ENCODE results near the gene MRAP.
"Not testable (repeated sequence)": the region's sequence is repeated elsewhere in the genome, so short reads cannot be mapped to it uniquely, and the experiment has no call there.

The MRAP gene

DNA sequence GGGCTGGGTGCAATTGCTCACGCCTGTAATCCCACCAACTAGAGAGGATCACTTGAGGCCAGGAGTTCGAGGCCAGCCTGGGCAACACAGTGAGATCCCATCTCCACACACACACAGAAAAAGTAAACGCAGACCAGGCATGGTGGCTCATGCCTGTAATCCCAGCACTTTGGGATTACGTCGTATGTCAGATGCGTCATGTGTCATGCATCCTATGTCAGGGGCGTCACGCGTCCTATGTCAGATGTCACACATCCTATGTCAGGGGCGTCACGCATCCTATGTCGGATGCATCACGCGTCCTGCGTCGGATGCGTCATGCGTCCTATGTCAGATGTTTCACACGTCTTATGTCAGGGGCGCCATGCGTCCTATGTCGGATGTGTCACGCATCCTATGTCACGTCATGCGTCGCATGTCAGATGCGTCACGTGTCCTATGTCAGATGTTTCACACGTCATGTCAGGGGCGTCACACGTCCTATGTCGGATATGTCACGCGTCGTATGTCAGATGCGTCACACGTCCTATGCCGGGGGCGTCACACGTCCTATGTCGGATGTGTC lies 1.5 kb downstream of the MRAP start:
- no peak for DNase-seq

DNA sequence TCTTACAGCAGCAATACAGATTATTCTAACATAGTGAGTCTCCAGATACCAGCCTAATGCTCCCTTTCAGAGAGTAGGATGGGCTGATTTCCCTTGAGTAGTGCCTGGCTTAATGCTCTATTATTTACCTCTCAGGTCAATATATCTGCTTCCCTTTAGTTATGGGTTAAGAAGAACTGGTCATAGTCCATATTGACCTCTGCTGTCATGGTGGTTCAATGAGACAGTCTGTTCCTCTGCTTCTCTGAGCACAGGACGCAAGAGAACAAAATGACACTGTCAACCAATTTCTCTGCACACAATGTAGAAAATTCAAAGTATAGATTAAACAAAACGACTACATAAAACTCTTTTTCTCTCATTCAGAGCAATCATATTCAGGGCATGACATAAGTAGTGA lies 2.9 kb downstream of the MRAP start:
- no peak for DNase-seq

DNA sequence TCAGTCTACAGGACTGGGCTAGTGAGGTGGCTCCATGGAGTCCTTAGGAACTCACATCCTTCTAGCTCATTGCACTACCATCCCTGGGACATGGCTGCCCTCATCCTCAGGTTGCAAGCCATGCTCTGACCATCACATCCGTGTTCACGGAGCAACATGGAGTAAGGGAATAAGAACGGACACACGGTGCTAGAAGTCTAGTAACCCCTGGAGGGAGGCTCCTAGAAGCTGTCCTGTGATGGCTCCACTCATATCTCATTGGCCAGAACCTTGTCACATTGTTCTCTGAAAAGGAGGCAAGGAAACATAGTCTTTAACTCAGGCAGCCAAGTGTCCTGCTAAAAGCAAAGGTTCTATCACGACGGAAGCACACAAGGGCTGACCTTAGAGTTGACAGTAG lies 3.9 kb downstream of the MRAP start:
- DNase-seq = no peak

DNA sequence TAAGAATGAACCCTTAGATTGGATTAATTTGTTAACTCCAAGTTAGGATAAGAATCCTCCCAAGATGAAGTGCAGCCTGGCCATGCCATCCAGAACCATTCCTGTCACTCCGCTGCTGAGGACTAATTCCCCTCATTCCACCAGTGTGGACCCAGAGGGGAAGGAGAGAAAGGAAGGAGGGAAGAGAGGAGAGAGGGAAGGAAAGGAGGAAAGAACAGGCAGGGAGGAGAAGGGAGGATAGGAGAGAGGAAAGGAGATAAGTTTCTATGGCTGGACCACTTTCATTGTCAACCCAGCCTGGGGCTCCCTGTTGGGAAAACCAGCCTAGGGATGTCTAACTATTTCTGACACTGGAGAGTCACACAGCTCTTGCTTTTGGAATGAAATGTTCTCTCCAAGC lies 4.7 kb downstream of the MRAP start:
- DNase-seq = no peak

DNA sequence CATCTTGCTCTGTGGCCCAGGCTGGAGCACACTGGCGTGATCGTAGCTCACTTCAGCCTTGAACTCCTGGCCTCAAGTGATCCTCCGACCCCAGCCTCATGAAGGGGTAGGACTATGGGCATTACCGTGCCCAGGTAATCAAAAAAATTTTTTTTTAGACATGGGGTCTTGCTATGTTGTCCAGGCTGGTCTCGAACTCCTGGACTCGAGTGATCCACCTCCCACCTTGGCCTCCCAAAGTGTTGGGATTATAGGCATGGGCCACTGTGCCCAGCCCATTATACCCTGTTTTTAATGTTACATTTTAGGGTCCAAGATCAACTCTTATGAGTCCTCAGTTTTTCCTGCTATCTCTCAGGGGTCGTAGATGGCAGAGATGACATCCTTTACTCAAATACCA lies 6.3 kb downstream of the MRAP start:
- no peak for DNase-seq

DNA sequence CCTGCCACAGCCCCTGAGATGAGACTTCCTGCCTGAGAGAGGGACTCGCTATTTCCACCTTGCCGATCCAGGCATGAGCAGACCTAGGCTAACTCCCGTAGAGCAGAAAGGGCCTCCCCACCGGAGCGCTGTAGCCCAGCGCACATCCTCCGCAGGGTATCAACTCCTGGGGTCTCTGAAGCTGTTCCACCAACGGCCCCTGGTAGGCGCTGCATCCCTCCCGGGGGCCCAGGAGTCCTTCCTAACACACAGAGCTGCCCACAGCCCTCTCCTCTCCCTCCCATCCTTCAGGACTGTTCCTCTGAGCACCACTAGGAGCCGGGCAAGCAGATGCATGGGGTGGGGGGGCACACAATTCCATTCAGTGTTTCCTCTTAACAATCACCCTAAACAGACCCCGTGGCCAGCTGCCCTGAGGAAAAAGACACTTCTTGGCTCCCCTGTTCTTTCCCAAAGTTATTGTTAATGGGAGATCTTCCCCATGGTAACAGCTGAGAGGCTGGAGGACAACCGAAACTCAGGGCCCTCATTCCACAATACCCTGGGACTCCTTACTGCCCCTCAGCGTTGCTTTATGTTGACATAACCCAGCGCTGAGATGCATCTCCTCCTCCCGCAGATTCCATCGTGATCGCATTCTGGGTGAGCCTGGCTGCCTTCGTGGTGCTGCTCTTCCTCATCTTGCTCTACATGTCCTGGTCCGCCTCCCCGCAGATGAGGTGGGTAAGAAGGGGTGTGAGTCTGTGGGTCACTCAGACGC lies 7.5 kb downstream of the MRAP start:
- no peak for DNase-seq

DNA sequence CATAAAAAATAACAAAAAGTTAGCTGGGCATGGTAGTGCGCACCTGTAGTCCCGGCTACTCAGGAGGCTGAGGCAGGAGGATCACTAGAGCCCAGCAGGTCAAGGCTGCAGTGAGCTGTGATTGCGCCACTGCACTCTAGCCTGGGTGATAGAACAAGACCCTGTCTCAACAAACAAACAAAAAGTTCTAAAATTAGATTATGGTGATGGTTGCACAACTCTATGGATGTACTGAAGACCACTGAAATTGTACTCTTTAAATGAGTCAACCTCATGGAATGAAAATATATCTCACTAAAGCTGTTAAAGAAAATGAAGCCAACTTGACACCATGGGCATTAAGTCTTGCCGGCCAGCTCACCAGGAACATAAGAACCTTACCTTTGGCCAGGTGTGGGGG lies 9.1 kb downstream of the MRAP start:
- DNase-seq = no peak

DNA sequence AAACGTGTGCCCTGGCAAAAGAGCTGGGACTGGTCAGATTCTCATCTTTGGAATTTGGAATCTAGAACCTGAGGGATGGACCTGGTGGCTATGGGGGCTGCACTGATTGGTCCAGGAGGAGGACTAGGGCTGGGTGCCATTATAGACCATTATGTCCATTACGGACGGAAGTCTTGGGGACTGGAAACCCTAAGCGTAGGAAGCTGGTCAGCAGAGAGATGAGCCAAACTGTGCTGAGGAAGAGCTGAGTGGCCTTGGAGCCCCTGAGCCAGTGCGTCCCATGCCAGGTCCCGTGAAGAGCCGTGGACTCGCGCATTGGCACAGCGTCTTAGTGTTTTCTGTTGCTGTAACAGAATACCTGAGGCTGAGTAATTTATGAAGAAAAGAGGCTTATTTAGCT lies 10.0 kb downstream of the MRAP start:
- no peak for DNase-seq

DNA sequence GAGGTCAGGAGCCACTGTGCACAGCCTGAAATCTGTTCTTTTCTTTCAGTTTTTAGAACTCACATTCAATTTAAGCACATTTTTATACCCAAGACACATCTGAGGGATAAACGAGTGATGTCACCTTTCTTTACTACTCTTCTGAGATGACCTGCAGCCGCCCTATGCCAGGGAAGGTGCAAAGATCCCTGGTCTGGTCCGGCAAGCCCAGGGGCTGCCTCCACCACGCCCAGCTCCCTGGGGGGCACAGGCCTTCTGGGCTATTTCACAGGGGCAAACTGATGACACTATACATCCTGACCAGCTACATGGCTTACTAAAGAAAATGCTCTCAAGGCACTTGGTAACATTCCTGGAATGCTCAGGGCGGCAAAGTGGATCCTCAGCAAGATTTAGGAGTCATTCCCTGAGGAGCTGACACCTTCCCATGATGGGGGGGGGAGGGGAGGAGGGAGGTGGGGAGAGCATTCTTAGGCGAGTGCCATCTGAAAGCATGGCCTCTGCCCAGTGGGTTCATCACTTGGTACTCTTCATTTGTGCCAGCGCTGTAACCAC lies 11.3 kb downstream of the MRAP start:
- no peak for DNase-seq

DNA sequence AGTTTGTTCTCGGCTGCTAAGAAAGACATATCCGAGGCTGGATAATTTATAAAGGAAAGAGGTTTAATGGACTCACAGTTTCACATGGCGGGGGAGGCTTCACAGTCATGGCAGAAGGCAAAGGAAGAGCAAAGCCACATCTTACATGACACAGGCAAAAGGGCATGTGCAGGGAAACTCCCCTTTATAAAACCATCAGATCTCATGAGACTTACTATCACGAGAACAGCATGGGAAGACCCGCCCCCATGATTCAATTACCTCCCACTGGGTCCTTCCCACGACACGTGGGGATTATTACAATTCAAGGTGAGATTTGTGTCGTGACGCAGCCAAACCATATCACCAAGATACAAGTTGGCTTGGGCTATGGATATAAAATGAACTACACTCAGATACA lies 12.3 kb downstream of the MRAP start:
- not testable (repeated sequence) for DNase-seq

DNA sequence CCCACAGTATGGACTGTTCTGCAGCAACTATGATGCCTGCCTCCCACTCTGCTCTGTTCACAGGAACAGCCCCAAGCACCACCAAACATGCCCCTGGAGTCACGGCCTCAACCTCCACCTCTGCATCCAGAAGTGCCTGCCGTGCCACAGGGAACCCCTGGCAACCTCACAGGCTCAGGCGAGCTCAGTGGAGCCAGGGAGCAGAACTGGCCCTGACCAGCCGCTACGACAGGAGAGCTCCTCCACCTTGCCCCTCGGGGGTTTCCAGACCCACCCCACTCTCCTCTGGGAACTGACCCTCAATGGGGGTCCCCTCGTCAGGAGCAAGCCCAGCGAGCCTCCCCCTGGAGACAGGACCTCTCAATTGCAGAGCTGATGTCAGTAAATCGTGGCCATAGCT lies 13.0 kb downstream of the MRAP start:
- DNase-seq = no peak

DNA sequence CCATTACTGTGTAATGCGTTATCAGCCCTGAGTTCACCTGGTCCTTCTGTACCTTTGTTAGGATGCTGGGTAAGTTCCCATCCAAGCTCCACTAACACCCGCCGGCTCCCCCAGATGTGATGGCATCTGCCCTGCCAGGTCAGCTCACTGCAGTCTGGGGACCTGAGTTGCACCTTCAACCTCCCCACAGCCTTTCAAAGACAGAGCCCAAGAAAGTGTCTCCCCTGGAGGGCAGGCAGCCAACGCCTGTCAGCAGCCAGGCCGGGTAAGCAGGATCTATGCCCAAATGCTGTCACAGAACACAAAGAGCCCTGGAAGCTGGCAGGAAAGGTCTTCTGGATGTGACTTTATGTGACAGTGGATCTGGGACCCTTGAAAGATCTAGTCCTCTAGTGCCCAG lies 13.7 kb downstream of the MRAP start:
- no peak for DNase-seq

DNA sequence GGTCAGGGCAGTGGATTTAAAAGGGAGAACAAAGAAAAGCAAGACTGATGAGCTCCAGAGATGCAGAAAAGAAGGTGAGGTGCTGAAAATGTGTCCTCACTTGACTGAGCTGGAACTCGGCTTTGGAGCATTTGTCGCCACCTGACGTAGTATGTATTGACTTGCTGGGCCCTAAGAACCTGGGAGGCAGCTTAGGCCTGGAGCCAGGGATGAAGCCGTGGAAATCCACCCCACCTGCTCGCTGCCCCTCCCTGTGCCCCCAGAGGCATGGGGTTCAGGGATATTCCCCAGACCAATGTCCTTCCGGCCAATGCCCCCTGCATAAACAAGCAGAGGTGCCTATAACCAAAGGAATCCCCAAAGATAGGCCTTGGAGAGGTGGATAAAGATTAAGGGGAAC lies 14.3 kb downstream of the MRAP start:
- DNase-seq = no peak

DNA sequence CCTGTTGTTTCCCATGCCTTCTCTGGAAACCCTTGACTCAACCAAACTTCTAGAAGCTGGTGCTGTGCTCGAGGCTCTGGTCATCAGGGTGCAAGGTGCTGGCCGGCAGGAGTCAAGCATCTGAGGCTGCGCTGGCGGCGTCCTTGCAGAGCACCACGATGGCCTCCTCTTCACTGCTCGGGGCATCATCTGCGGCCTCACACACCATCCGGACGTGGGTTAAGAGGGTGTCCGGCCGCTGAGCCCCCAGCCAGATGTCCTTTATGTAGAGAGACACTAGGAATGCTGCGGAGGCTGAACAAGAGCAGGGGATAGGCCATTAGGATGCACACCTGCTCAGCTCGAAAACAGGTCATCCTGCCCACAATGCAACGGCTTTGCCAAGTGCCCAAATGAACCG lies 16.2 kb downstream of the MRAP start:
- no peak for DNase-seq

DNA sequence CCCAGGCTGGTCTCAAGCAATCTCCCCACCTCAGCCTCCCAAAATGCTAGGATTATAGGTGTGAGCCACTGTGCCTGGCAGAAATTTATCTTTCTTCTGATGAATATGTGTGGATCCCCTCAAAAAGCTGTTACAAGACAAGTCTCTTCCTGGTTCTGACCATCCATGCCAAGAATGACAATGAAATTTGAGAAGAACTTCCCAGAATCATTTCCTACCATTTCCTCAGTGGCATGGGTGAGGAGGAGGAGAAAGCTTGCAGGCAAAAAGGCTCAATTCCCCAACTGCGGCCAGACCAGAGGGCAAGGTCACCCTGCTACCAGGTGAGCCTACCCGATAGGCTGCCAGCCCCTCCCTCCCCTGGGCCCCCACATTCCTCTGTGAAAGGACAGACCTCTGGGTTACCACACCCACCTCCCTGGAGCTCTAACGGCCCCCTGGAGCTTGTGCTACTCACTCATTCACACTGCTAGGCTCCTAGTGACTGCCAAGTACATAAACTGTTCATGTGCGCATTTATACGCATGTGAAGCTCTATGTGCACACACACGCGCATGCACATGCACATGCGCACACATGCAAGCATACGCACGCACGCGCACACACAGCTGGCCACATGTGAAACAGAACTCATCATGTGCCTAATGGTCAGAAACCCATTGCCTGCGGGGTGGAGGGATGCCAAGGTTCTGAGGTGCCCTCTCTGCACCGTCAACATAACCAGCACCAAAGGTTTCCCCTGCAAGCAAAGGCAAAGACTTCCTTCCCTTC lies 17.0 kb downstream of the MRAP start:
- DNase-seq = no peak

DNA sequence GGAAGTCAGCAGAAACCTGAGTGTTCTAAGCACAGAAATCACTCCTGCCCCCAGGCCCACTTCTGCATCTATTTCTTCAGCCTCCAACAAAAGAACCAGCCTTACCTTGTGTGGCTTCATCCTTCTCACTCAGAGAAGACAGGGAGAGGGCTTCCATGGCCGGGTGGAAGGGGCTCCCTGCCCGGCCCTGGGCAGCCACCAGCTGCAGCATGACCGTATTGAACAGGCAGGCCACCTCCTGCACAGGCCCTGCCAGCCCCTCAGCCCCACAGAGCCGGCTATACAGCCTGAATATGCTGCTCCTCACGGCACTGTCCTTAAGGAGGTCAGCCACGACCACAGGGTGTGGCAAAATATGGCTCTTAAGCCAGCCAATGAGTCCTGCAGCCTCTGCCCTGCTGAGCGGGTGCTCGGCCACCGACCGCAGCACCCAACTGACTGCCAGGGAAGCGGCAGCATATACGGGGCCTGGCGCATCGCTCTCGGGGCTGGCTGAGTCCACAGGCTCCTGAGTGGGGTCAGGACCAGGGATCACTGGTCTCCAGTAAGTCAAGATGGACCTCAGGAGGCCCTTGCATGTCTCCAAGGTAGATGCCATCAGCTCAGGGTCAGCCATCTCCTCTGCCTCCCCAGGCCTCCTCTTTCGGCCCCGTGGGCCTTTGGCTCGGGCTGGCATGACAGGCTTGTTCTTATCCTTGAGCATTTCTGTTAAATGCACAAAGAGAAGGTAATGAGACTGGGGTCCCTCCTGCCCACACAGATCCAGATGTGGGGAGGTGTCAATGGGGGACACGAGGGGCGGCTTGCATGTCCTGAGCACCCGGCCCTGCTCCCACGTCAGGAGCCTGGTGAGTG lies 17.9 kb downstream of the MRAP start:
- DNase-seq = no peak

DNA sequence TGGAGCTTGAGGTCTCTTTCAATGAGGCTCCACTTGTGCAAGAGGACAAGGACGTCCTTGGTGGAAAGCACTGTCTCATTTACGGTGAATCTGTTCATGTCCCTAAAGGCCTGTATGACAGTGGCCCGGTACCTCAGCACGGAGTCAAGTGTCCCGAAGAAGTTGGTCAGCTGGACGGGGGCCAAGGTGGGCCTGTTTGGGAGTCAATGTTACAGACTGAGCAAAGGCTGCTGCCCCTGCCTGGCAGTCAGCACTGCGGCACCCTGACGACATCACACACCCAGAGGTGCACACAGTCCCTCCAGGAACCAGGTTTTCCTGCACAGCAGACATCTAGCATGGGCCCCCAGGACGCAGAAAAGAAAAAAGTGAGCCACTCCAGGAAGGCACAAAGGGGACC lies 19.1 kb downstream of the MRAP start:
- no peak for DNase-seq

DNA sequence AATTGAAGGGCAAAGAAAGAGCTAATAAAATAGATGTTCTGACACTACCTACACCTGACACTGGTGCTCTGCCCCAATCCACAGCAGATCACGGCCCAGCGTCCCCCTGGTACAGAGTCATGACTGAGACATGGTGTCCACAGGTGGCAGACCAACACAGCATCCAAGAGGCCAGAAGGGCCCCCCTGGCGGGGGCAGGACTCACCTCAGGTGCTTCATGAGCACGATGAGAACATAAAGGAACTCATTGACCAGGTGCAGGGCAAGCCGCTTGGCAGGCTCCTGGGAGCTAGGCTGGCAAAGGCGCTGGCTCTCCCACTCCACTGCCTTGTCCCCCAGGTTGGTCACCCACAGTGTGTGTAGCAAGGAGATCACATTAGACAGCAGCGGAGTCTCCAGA lies 20.4 kb downstream of the MRAP start:
- no peak for DNase-seq

DNA sequence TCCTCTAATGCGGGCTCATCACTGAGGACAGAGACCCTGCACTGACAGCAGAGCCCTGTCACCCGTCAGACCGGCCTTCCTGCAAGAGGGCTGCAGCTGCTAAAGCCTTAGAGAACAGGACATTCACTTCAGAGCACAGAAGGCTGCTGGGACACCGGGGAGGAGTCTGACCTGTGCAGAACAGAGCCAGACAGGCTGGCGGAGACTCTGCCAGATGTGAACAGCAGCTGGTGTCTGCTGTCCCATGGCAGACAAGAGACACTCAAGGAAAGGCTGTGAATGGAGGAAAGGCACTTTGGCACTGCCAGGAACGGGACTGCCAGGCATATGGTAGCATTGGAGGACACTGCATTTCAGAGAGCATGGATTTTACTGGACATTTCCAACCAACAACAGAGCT lies 21.4 kb downstream of the MRAP start:
- DNase-seq = no peak

DNA sequence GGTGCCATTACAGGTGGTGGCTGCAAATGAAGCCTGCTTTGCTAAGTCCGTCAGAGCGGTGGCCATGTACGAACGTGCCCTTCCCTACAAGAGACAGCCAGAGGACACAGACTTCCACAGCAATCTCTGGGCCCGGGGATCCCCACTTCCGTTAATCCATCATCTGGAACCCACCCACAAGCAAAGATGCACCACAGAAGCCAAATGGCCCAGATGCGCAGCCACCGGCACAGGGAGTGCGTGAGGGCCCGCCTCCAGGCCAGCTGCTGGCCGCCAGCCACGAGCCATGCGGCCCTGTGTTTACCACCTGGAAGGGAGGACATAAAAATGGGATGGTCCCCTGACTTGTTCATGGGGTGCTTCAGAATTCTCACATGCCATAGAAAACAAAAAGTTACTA lies 22.1 kb downstream of the MRAP start:
- no peak for DNase-seq

DNA sequence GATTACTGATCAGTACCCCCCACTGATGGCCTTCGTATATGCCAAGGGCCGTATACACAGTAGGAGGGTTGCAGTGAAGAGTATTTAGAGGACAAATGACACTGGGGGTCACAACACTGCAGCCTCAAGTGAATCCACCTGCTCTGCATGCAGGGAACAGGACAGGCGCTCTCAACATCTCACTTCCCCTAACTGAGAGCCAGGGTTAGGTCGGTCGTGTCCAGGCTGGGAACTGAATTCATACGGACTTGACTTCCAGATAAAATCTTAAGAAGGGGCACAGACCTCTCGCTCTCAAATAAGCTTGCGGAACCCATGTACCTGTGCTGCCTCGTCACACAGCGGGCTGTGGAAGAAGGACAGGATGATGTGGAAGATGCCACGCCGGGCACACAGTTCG lies 22.8 kb downstream of the MRAP start:
- no peak for DNase-seq

DNA sequence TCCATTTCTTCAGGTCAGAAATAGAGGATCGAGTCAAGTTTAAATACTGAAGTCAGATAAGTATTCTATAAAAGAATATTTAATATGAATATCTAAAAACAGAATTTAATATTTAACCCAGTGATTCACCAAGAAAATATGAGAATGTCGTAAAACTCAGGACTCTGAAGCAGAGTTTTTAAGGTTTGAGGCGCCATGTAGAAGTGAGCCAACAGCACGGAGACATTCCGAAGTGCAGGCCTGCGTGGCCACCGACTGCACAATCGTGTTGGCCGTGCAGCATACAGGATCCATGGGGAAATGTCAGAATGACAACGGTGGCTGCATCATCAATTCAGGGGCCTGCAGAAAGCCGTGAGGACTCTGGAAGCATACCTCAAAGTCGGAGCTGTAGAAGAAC lies 23.4 kb downstream of the MRAP start:
- DNase-seq = no peak

DNA sequence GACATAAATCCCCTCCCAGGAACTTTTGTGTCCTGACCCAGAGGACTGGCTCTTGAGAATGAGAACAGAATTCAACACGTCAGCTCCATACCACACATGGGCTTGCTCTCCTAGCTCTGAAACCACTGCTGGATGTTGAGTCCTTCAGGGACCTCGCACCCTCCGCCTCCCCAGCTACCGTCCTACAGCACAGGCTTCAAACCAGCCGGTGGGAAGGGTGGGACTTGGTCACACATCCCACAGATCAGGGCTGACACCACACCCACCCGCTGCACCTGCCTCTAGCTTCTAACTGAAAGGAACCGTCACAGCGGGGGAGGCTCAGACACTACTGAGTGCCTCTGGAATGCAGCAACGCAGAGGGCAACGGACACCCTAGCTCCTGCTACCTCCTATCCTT lies 24.0 kb downstream of the MRAP start:
- DNase-seq = no peak

Data from effector CD4-positive, alpha-beta T cell (primary cell).